HL-60/S4 treated with phorbol 12-myristate 13-acetate at 8.2 ng/mL for 4 days and 3 days (cell line): Measurements from ENCODE around the gene RPL38.

ENCODE experiments used
- in situ Hi-C: fragments of 300-500 bp; cut with MboI; formaldehyde crosslinking; loops from 2 replicates; pipeline ENCODE4 v1.15.0; 2022; ENCODE audit warnings: low sequenced_read_pairs

The RPL38 gene

GRCh38 chr17:74244548-74244947 is 41.1 kb downstream of the RPL38 start:
- in situ Hi-C loops = no loop called here

- in situ Hi-C loops = no loop called here
These were observed 41.8 kb downstream of the RPL38 start for GRCh38 chr17:74245145-74245831.

GRCh38 chr17:74245871-74246270 is 42.4 kb downstream of the RPL38 start:
- in situ Hi-C loops = no loop called here

GRCh38 chr17:74249590-74250270 is 46.3 kb downstream of the RPL38 start:
- in situ Hi-C loops = no loop called here

GRCh38 chr17:74250324-74250995 is 47.0 kb downstream of the RPL38 start:
- in situ Hi-C loops = no loop called here

- in situ Hi-C loops = no loop called here
These were observed 47.6 kb downstream of the RPL38 start for GRCh38 chr17:74251051-74251450.

- in situ Hi-C loops = no loop called here
These were observed 48.1 kb downstream of the RPL38 start for GRCh38 chr17:74251569-74251968.

- in situ Hi-C loops = no loop called here
These were observed 48.7 kb downstream of the RPL38 start for GRCh38 chr17:74252211-74252610.

- in situ Hi-C loops = no loop called here
These were observed 49.6 kb downstream of the RPL38 start for GRCh38 chr17:74253036-74253435.

- in situ Hi-C loops = no loop called here
These were observed 53.8 kb downstream of the RPL38 start for GRCh38 chr17:74257311-74257710.

- in situ Hi-C loops = no loop called here
These were observed 56.4 kb downstream of the RPL38 start for GRCh38 chr17:74259667-74260524.
